Peyer's patch (tissue), 4 donors: ENCODE data around the gene CACNA1B. TPM values are rescaled to one million over a fixed set of nuclear protein-coding genes. Genes with fewer than 3 reads are reported as not detected.

ENCODE experiments used
- DNase-seq, 3 donors: peaks; one replicate each; pipeline ENCODE4 v3.0.0-alpha.2; 2017 to 2019
- H3K27ac ChIP-seq, 4 donors: fragments of 200-600 bp; sonication (generic); one replicate each; pipeline ENCODE4 v1.5.1; 2016 to 2019
- H3K27me3 ChIP-seq, 2 donors: fragments of 200-600 bp; sonication (generic); one replicate each; pipeline ENCODE4 v1.5.1; 2019
- H3K36me3 ChIP-seq, 3 donors: fragments of 200-600 bp; sonication (generic); one replicate each; pipeline ENCODE4 v1.5.1; 2016 to 2019
- H3K4me1 ChIP-seq, 4 donors: fragments of 200-600 bp; sonication (generic); one replicate each; pipeline ENCODE4 v1.5.1; 2016 to 2019
- H3K4me3 ChIP-seq, 4 donors: fragments of 200-600 bp; sonication (generic); 1 replicate in 3 of 4; 2 replicates in 1 of 4; pipeline ENCODE4 v1.5.1; 2016 to 2019; ENCODE audit warnings: mild to moderate bottlenecking in 1 of 4
- H3K9me3 ChIP-seq, 4 donors: fragments of 200-600 bp; sonication (generic); one replicate each; pipeline ENCODE4 v1.5.1; 2016 to 2019; ENCODE audit warnings: mild to moderate bottlenecking in 1 of 4
- CTCF ChIP-seq, 6 experiments: fragments of 450-650 bp in 4 of 6; fragments of 200-600 bp in 2 of 6; sonication (generic) in 1 of 6; IDR thresholded peaks; one replicate each; pipeline ENCODE4 v1.5.1; 2017 to 2019; ENCODE audit warnings: antibody characterized with exemption in 6 of 6, mild to moderate bottlenecking in 3 of 6, moderate library complexity in 1 of 6
- POLR2A ChIP-seq, 2 donors: fragments of 450-650 bp; IDR thresholded peaks; one replicate each; pipeline ENCODE4 v1.5.1; 2017; ENCODE audit warnings: antibody characterized with exemption in 2 of 2, mild to moderate bottlenecking in 2 of 2, moderate library complexity in 2 of 2
- total RNA-seq, 4 donors: library from RNA; depleted of rRNA; stranded (reverse); fragments of >200 nt; gene quantifications; one replicate each; pipeline ENCODE4 v1.1.0, GENCODE V29; 2016

CACNA1B gene
- total RNA-seq, 4 donors from 2014 or later: 0.13 to 0.83 (median 0.38) TPM; not detected in 1

DNA sequence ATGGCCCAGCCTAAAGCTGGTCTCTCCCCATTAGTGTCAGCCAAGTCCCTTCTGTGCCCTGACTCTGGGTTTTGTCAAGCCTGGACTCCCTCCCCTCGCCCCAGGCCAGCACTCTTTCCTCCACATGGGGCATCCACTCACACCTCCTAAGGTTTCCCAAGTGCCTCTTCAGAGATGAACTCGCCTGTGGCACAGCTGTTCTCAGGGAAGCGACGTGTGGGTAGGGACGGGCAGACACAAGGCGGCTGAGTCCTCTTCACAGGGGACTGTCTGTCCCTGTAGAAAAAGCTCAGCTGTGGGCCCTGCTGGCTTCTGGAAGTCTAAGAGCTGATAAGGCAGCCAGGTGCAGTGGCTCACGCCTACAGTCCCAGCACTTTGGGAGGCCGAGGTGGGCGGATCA is 78.5 kb downstream of the CACNA1B start:
- H3K36me3 ChIP-seq: no peaks in the 10 kb centered on the region
- H3K9me3 ChIP-seq: no peaks in the 10 kb centered on the region
- H3K27ac ChIP-seq: no peak overlapping the region
- H3K4me3 ChIP-seq: no peak overlapping the region
- H3K27me3 ChIP-seq: no peaks in the 10 kb centered on the region
- no peak for TF ChIP-seq POLR2A (IDR thresholded peaks at IDR 0.05)
- no peak for TF ChIP-seq CTCF (IDR thresholded peaks at IDR 0.05)
- DNase-seq: peak in 1 of 3 donors; percentile 25
- no peaks in the 10 kb centered on the region for H3K4me1 ChIP-seq

DNA sequence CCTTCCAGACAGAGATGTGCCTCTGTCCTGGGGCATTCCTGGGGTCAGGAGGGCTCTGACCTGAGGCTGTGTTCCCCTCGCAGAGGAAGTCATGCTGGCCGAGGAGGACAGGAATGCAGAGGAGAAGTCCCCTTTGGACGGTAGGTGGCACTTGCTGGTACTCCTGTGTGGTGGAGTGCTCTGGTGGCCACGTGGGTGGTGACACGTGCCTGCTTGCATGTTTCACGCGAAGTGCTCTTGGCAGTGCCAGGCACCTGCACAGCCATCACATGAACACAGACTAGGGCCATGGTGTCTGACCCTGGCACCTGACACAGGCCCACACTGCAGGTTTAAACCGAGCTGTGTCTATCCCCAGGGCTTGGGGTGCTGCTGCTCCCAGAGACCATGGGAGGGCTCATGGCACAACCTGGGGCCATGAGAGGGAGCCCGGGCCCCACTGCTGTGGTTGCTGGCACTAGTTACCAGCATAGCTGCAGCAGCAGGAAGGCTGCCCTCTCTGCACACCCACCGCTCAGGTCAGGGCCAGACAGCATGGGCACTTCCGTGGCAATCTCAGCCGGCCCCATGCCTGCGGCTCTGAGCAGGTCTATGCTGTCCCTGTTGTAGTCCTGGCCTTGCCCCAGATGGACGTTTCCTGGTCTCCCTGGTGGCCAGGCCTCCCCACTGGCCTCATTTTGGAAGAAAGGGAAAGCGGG is 79.3 kb downstream of the CACNA1B start:
- TF ChIP-seq POLR2A (IDR thresholded peaks at IDR 0.05) (no peak), CTCF (IDR thresholded peaks at IDR 0.05) (no peak)
- no peak overlapping the region for H3K27ac ChIP-seq

GRCh38 chr9:137959641-137960411 is 82.2 kb downstream of the CACNA1B start:
- no peaks in the 10 kb centered on the region for H3K27me3 ChIP-seq
- peak in 2 of 3 donors; percentile 38 to 40 for DNase-seq
- H3K9me3 ChIP-seq: no peaks in the 10 kb centered on the region
- H3K4me3 ChIP-seq: no peak overlapping the region
- no peak overlapping the region for H3K27ac ChIP-seq
- TF ChIP-seq POLR2A (IDR thresholded peaks at IDR 0.05) (no peak), CTCF (IDR thresholded peaks at IDR 0.05) (no peak)
- no peaks in the 10 kb centered on the region for H3K36me3 ChIP-seq
- no peaks in the 10 kb centered on the region for H3K4me1 ChIP-seq

More for the DNA sequence above, 79.3 kb downstream of the CACNA1B start:
- Histone ChIP-seq H3K4me3 (no peak overlapping the region), H3K36me3 (no peaks in the 10 kb centered on the region), H3K4me1 (no peaks in the 10 kb centered on the region), H3K27me3 (no peaks in the 10 kb centered on the region), H3K9me3 (no peaks in the 10 kb centered on the region)
- DNase-seq: peak in 1 of 3 donors; percentile 35

- TF ChIP-seq CTCF (IDR thresholded peaks at IDR 0.05) (no peak), POLR2A (IDR thresholded peaks at IDR 0.05) (no peak)
- H3K9me3 ChIP-seq: no peaks in the 10 kb centered on the region
- no peaks in the 10 kb centered on the region for H3K4me1 ChIP-seq
- H3K27ac ChIP-seq: no peak overlapping the region
- DNase-seq: peak in 2 of 3 donors; percentile 24 to 37
- H3K36me3 ChIP-seq: no peaks in the 10 kb centered on the region
- H3K27me3 ChIP-seq: no peaks in the 10 kb centered on the region
- no peak overlapping the region for H3K4me3 ChIP-seq
Observed at GRCh38 chr9:137960496-137960895, 82.9 kb downstream of the CACNA1B start.

- no peak for TF ChIP-seq CTCF (IDR thresholded peaks at IDR 0.05)
- TF ChIP-seq POLR2A (IDR thresholded peaks at IDR 0.05): no peak
Observed at GRCh38 chr9:137963525-137963924, 85.9 kb downstream of the CACNA1B start.

More at GRCh38 chr9:137963525-137963924, 85.9 kb downstream of the CACNA1B start:
- H3K9me3 ChIP-seq: no peaks in the 10 kb centered on the region
- no peaks in the 10 kb centered on the region for H3K4me1 ChIP-seq
- no peak for DNase-seq
- no peaks in the 10 kb centered on the region for H3K27me3 ChIP-seq
- H3K36me3 ChIP-seq: no peaks in the 10 kb centered on the region
- H3K27ac ChIP-seq: no peak overlapping the region
- H3K4me3 ChIP-seq: no peak overlapping the region
